A204.1 (cell line): Measurements from ENCODE around the gene ELP2.
"Not testable (repeated sequence)": the region's sequence is repeated elsewhere in the genome, so short reads cannot be mapped to it uniquely, and the experiment has no call there.

Experiments used
- FAIRE-seq: peaks from 2 replicates; lab custom pipeline; 2012; peaks lifted over from hg19 to GRCh38; lab: Jason Lieb, UNC

The ELP2 gene

GRCh38 chr18:36160959-36161371 is 31.3 kb downstream of the ELP2 start:
- no peak for FAIRE-seq

GRCh38 chr18:36162981-36163380 is 33.3 kb downstream of the ELP2 start:
- no peak for FAIRE-seq

- FAIRE-seq: no peak
Measured at GRCh38 chr18:36167692-36168218, 38.1 kb downstream of the ELP2 start.

GRCh38 chr18:36168296-36168695 is 38.6 kb downstream of the ELP2 start:
- not testable (repeated sequence) for FAIRE-seq

GRCh38 chr18:36169938-36170337 is 40.2 kb downstream of the ELP2 start:
- FAIRE-seq: no peak

GRCh38 chr18:36175481-36175880 is 45.8 kb downstream of the ELP2 start:
- FAIRE-seq: no peak

GRCh38 chr18:36176177-36176584 is 46.5 kb downstream of the ELP2 start:
- FAIRE-seq: no peak

- FAIRE-seq: no peak
Measured at GRCh38 chr18:36176711-36177110, 47.0 kb downstream of the ELP2 start.

GRCh38 chr18:36177913-36178312 is 48.2 kb downstream of the ELP2 start:
- FAIRE-seq: no peak

GRCh38 chr18:36179562-36180355 is 50.1 kb downstream of the ELP2 start:
- FAIRE-seq: no peak

GRCh38 chr18:36181441-36181840 is 51.7 kb downstream of the ELP2 start:
- FAIRE-seq: no peak

- FAIRE-seq: no peak
Measured at GRCh38 chr18:36181898-36182506, 52.3 kb downstream of the ELP2 start.

GRCh38 chr18:36183033-36183432 is 53.3 kb downstream of the ELP2 start:
- FAIRE-seq: no peak

GRCh38 chr18:36183987-36184386 is 54.3 kb downstream of the ELP2 start:
- no peak for FAIRE-seq

GRCh38 chr18:36185157-36185556 is 55.5 kb downstream of the ELP2 start:
- FAIRE-seq: no peak

GRCh38 chr18:36185901-36186460 is 56.3 kb downstream of the ELP2 start:
- FAIRE-seq: no peak

GRCh38 chr18:36186461-36187192 is 56.9 kb downstream of the ELP2 start:
- no peak for FAIRE-seq

- FAIRE-seq: no peak
Measured at GRCh38 chr18:36187193-36187825, 57.6 kb downstream of the ELP2 start, which contains the start of gene MOCOS. TSS of gene MOCOS (plus strand) at chr18:36187497. CDS start at chr18:36187540, 43 bp downstream.

GRCh38 chr18:36187826-36188721 is 58.4 kb downstream of the ELP2 start:
- no peak for FAIRE-seq

GRCh38 chr18:36188916-36189315 is 59.2 kb downstream of the ELP2 start:
- no peak for FAIRE-seq

- FAIRE-seq: no peak
Measured at GRCh38 chr18:36189486-36189885, 59.8 kb downstream of the ELP2 start.
